A673 (cell line): ENCODE measurements around the gene SH3TC1. TPM values are rescaled to one million over a fixed set of nuclear protein-coding genes. Genes with fewer than 3 reads are reported as not detected.

ENCODE experiments used
- BruUV-seq: library from RNA; stranded (reverse); fragments of 400-500 nt; replicated peaks from 2 replicates; lab custom pipeline; 2021; lab: Mats Ljungman, UMichigan
- CTCF ChIA-PET: fragments of 300-600 bp; sonication (Branson Sonifier 250); formaldehyde crosslinking; loops from one replicate; lab custom pipeline; 2022; ENCODE audit warnings: antibody characterized with exemption; lab: Charles Lee
- POLR2A ChIA-PET: fragments of 300-600 bp; sonication (Branson Sonifier 250); formaldehyde crosslinking; loops from one replicate; lab custom pipeline; 2022; ENCODE audit warnings: antibody characterized with exemption; ENCODE audit not compliant: low non-redundant PET; lab: Charles Lee
- DNase-seq: peaks from one replicate; pipeline ENCODE4 v3.0.0-alpha.2; 2015; ENCODE audit warnings: low spot score
- H3K27ac ChIP-seq: fragments of 200-600 bp; sonication (generic); 2 replicates; pipeline ENCODE4 v1.5.1; 2016; ENCODE audit warnings: mixed run types, low read depth, mild to moderate bottlenecking, mixed read lengths, antibody characterized with exemption, low read length; ENCODE audit not compliant: poor library complexity, severe bottlenecking
- H3K27me3 ChIP-seq: fragments of 200-600 bp; sonication (generic); replicated peaks from 2 replicates; pipeline ENCODE4 v1.6.1; 2017; ENCODE audit warnings: mixed run types, low read depth, mild to moderate bottlenecking, mixed read lengths, antibody characterized with exemption, low read length; ENCODE audit not compliant: insufficient read depth, poor library complexity
- H3K36me3 ChIP-seq: fragments of 200-600 bp; sonication (generic); 2 replicates; pipeline ENCODE4 v1.6.1; 2016; ENCODE audit warnings: mixed run types, mild to moderate bottlenecking, mixed read lengths, antibody characterized with exemption, low read length; ENCODE audit not compliant: insufficient read depth, poor library complexity, severe bottlenecking
- H3K4me1 ChIP-seq: fragments of 200-600 bp; sonication (generic); 2 replicates; pipeline ENCODE4 v1.6.1; 2017; ENCODE audit warnings: mixed run types, mild to moderate bottlenecking, mixed read lengths, antibody characterized with exemption, low read length; ENCODE audit not compliant: insufficient read depth, poor library complexity, severe bottlenecking
- H3K4me3 ChIP-seq: fragments of 200-600 bp; sonication (generic); 2 replicates; pipeline ENCODE4 v1.5.1; 2016; ENCODE audit warnings: low read depth, mixed run types, mild to moderate bottlenecking, mixed read lengths, low read length; ENCODE audit not compliant: poor library complexity, severe bottlenecking
- H3K9me3 ChIP-seq: fragments of 200-600 bp; sonication (generic); 2 replicates; pipeline ENCODE4 v1.6.1; 2016; ENCODE audit warnings: mixed run types, low read depth, mild to moderate bottlenecking, mixed read lengths, antibody characterized with exemption, low read length; ENCODE audit not compliant: poor library complexity, severe bottlenecking
- EZH2 ChIP-seq: fragments of 200-600 bp; sonication (generic); IDR thresholded peaks from 2 replicates; pipeline ENCODE4 v1.6.1; 2017; ENCODE audit warnings: borderline replicate concordance, low read depth, mild to moderate bottlenecking, mixed read lengths, antibody characterized with exemption, low read length; ENCODE audit not compliant: poor library complexity, severe bottlenecking
- intact Hi-C: fragments of 100-400 bp; cut with micrococcal nuclease; formaldehyde crosslinking; loops from one replicate; pipeline ENCODE4 v1.10.0; 2022; ENCODE audit not compliant: unreplicated experiment
- total RNA-seq: library from RNA; stranded (reverse); gene quantifications from 2 replicates; pipeline ENCODE4 v1.2.3, GENCODE V29; 2021
- TF ChIP-seq, protein P1 (sequence below): fragments of 300-800, 200-600 bp; sonication (generic); conservative IDR thresholded peaks from 2 replicates; pipeline ENCODE4 v1.5.1; 2017; ENCODE audit warnings: low read depth, mild to moderate bottlenecking, antibody characterized with exemption, low read length, moderate library complexity, mixed read lengths

The SH3TC1 gene
- total RNA-seq, 1 experiment from 2014 or later, result 0.71 TPM

DNA sequence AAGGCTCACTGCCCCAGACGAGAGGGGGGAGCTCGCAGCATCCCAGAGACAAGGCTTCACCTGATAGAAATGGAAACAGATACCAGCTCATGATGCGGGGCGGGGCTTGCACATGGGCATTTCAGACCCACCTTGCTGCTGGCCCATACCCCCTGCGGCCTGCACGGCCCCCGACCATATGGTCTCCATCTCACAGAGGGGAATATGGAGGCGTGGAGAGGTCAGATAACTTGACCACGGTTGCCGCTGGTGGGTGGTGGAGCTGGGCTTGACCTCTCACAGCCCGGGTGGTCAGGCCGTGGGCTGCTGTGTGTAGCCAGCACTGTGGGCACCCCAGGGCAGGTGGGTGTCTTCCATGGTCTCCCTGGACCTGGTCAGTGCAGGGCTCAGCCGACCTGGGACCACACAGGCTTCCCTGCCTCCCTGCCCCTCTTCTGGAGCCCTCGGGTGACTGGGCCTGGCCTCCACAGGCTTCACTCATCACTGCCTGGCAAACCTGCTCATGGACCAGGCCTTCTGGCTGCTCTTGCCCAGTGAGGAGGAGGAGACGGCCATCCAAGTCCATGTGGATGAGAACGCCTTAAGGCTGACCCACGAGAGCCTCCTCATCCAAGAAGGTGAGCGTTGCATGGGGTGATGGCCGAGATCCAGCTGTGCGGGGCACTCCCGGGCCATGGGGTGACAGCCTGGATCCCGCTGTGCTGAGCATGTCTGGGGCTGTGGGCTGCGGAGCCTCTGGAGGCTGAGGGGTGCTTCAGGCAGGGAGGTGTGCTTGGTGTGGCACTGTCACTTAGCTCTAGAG lies 16.8 kb downstream of the SH3TC1 start:
- Histone ChIP-seq H3K4me3 (no peak overlapping the region), H3K9me3 (no peaks in the 10 kb centered on the region), H3K27me3 (no peaks in the 10 kb centered on the region), H3K4me1 (no peaks in the 10 kb centered on the region), H3K36me3 (no peaks in the 10 kb centered on the region), H3K27ac (no peak overlapping the region)
- intact Hi-C loops, result no loop called here
- no peak for DNase-seq
- BruUV-seq, result no TSS peak
- CTCF ChIA-PET, result no interaction called here
- no peak for TF ChIP-seq EZH2
- TF ChIP-seq, protein P1, sequence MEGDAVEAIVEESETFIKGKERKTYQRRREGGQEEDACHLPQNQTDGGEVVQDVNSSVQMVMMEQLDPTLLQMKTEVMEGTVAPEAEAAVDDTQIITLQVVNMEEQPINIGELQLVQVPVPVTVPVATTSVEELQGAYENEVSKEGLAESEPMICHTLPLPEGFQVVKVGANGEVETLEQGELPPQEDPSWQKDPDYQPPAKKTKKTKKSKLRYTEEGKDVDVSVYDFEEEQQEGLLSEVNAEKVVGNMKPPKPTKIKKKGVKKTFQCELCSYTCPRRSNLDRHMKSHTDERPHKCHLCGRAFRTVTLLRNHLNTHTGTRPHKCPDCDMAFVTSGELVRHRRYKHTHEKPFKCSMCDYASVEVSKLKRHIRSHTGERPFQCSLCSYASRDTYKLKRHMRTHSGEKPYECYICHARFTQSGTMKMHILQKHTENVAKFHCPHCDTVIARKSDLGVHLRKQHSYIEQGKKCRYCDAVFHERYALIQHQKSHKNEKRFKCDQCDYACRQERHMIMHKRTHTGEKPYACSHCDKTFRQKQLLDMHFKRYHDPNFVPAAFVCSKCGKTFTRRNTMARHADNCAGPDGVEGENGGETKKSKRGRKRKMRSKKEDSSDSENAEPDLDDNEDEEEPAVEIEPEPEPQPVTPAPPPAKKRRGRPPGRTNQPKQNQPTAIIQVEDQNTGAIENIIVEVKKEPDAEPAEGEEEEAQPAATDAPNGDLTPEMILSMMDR, result no peak
- POLR2A ChIA-PET, result no interaction called here

GRCh38 chr4:8216443-8217245 lies 17.6 kb downstream of the SH3TC1 start:
- H3K27me3 ChIP-seq, result no peaks in the 10 kb centered on the region
- H3K36me3 ChIP-seq, result no peaks in the 10 kb centered on the region
- intact Hi-C loops, result no loop called here
- H3K9me3 ChIP-seq, result no peaks in the 10 kb centered on the region
- H3K4me1 ChIP-seq, result peaks cover 4% of the 10 kb centered on the region
- POLR2A ChIA-PET, result no interaction called here
- no TSS peak for BruUV-seq
- CTCF ChIA-PET, result no interaction called here
- H3K4me3 ChIP-seq, result no peak overlapping the region
- TF ChIP-seq, protein P1, result no peak
- TF ChIP-seq EZH2, result no peak
- H3K27ac ChIP-seq, result no peak overlapping the region
- no peak for DNase-seq

GRCh38 chr4:8217246-8217511 lies 18.1 kb downstream of the SH3TC1 start:
- Histone ChIP-seq H3K27me3 (no peaks in the 10 kb centered on the region), H3K4me1 (peaks cover 8% of the 10 kb centered on the region), H3K9me3 (no peaks in the 10 kb centered on the region), H3K36me3 (no peaks in the 10 kb centered on the region), H3K27ac (no peak overlapping the region), H3K4me3 (no peak overlapping the region)
- ChIA-PET CTCF (no interaction called here), POLR2A (no interaction called here)
- no TSS peak for BruUV-seq
- TF ChIP-seq, protein P1, result no peak
- no peak for TF ChIP-seq EZH2
- DNase-seq, result no peak
- intact Hi-C loops, result no loop called here
